Retinal pigment epithelial cell (primary cell): ENCODE results near the gene SPTBN5.

Experiments used
- DNase-seq: peaks from one replicate; pipeline ENCODE4 v3.0.0-alpha.2; 2010; ENCODE audit warnings: low read depth
- H3K4me3 ChIP-seq: 2 replicates; pipeline ENCODE4 v1.5.1; 2011; ENCODE audit warnings: mild to moderate bottlenecking, low read length, control low read depth, moderate library complexity
- TF ChIP-seq, protein P1 (sequence below): conservative IDR thresholded peaks from 2 replicates; pipeline ENCODE4 v1.5.1; 2011; ENCODE audit warnings: low read depth, low read length, control low read depth, inconsistent platforms

Gene SPTBN5

DNA sequence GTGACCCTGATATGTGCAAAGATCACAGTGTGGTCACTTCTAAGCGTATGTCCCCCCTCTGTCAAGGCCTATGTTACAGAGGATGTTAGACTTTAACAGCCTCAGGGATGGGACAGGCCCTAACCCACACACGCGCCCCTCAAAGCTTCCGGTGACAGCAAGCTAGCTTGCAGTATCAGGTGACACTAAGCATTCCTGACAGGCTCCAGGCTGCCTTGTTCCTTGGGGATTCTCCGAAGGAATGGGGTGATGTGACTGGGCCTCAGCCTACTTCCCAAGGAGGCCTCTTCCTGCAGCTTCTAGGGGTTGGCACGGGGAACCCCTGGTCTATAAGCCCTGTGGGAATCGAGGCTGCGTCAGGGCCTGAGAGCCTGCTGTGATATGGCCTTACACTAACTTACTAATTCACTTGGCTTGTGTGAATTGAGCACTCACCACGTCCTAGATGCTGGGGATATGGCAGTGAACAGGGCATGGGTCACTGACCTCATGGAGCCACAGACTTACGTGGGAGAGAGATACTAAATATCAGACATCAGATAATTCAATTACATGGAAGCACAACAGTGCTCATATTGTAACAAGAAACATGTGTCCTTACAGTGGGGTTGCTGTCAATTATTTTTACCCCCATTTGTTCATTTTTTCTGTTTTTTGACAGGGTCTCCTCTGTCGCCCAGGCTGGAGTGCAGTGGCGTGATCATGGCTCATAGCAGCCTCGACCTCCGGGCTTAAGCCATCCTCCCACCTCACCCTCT, 11.4 kb upstream of the SPTBN5 start:
- no peak for DNase-seq

GRCh38 chr15:41904541-41905005, 10.7 kb upstream of the SPTBN5 start:
- no peak for DNase-seq
- no peak overlapping the region for H3K4me3 ChIP-seq
- TF ChIP-seq, protein P1, sequence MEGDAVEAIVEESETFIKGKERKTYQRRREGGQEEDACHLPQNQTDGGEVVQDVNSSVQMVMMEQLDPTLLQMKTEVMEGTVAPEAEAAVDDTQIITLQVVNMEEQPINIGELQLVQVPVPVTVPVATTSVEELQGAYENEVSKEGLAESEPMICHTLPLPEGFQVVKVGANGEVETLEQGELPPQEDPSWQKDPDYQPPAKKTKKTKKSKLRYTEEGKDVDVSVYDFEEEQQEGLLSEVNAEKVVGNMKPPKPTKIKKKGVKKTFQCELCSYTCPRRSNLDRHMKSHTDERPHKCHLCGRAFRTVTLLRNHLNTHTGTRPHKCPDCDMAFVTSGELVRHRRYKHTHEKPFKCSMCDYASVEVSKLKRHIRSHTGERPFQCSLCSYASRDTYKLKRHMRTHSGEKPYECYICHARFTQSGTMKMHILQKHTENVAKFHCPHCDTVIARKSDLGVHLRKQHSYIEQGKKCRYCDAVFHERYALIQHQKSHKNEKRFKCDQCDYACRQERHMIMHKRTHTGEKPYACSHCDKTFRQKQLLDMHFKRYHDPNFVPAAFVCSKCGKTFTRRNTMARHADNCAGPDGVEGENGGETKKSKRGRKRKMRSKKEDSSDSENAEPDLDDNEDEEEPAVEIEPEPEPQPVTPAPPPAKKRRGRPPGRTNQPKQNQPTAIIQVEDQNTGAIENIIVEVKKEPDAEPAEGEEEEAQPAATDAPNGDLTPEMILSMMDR = peak; percentile 89

More for the DNA sequence above, 11.4 kb upstream of the SPTBN5 start:
- TF ChIP-seq, protein P1 = no peak
- no peak overlapping the region for H3K4me3 ChIP-seq

DNA sequence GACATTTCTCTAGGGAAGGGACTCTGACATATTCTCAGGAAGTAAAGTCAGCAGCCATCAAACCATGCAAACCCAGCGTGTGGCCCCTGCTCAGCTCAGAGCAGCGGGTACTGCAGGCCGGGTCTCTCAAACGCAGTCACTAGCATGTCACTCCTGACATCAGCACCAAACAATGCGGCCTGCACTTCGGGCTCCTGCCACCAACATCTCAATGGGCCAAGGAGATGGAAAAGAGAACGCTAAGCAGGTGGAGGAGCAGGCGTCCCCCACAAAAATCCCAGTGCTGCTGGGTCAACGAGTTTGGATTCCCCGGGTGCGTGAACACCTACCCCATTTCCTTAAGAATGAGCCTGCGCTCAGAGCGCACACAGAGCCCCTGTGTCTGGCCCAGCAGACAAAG, 9.9 kb upstream of the SPTBN5 start:
- H3K4me3 ChIP-seq = no peak overlapping the region
- TF ChIP-seq, protein P1 = no peak
- no peak for DNase-seq

- TF ChIP-seq, protein P1 = no peak
- H3K4me3 ChIP-seq = no peak overlapping the region
- DNase-seq = no peak
Measured at GRCh38 chr15:41901431-41901830, 7.6 kb upstream of the SPTBN5 start.

GRCh38 chr15:41900526-41901380, 6.9 kb upstream of the SPTBN5 start:
- H3K4me3 ChIP-seq = no peak overlapping the region
- TF ChIP-seq, protein P1 = no peak
- DNase-seq = no peak

DNA sequence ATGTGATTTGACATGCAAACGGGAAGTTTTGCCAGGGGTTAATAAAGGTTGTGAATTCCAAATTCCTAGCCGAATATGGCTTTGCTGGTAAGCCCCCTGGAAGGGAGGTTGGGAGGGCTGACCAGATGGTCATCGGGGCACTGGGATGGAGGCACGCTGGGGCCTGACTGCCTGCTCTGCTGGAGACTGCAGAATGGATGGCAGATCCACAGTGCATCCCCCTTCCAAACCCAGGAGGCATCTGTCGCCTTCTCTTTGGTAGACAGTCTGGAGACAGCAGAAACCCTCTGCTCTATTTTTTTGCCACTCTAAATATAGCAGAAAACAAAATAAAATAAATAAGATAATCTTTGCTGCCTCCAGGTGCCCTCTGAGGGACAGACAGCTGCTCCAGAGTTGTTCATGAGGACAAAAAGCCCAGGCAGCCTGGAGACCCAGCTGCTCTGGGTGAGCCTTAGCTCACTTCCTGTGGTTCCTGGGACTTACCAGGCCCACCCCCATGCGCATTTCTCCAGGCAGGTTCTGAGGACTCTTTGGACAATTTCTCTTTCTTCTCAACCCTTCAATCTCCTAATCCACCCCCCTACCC, 6.1 kb upstream of the SPTBN5 start:
- DNase-seq = no peak
- H3K4me3 ChIP-seq = no peak overlapping the region
- TF ChIP-seq, protein P1 = no peak
